Breast epithelium (tissue), 4 donors: ENCODE results near the gene ASIC4. TPM values are rescaled to one million over a fixed set of nuclear protein-coding genes. Genes with fewer than 3 reads are reported as not detected.

Experiments
- DNase-seq, 2 donors: peaks; one replicate each; pipeline ENCODE4 v3.0.0-alpha.2; 2019; ENCODE audit warnings: low spot score in 2 of 2
- H3K27ac ChIP-seq, 2 donors: fragments of 200-600 bp; sonication (generic) in 1 of 2; one replicate each; pipeline ENCODE4 v1.5.1; 2016 to 2019; ENCODE audit warnings: mild to moderate bottlenecking in 1 of 2
- H3K27me3 ChIP-seq, 2 donors: fragments of 200-600 bp; sonication (generic) in 1 of 2; one replicate each; pipeline versions ENCODE4 v1.5.1 to v1.6.0; 2017 to 2019; ENCODE audit warnings: control low read depth in 1 of 2, mild to moderate bottlenecking in 1 of 2
- H3K36me3 ChIP-seq: fragments of 200-600 bp; one replicate; pipeline ENCODE4 v1.5.1; 2019
- H3K4me1 ChIP-seq, 2 donors: fragments of 200-600 bp; sonication (generic); one replicate each; pipeline ENCODE4 v1.5.1; 2016 to 2019; ENCODE audit warnings: control low read depth in 1 of 2
- H3K4me3 ChIP-seq, 3 donors: fragments of 200-600 bp; sonication (generic); 1 replicate in 2 of 3; 2 replicates in 1 of 3; pipeline ENCODE4 v1.5.1; 2016 to 2019; ENCODE audit warnings: mild to moderate bottlenecking in 3 of 3, moderate library complexity in 2 of 3
- H3K9me3 ChIP-seq, 2 donors: fragments of 200-600 bp; sonication (generic) in 1 of 2; one replicate each; pipeline ENCODE4 v1.5.1; 2016 to 2019; ENCODE audit warnings: control low read depth in 1 of 2
- CTCF ChIP-seq, 3 donors: fragments of 450-650 bp; IDR thresholded peaks; one replicate each; pipeline ENCODE4 v1.5.1; 2016 to 2017; ENCODE audit warnings: antibody characterized with exemption in 3 of 3, mild to moderate bottlenecking in 3 of 3, moderate library complexity in 3 of 3
- POLR2A ChIP-seq: fragments of 450-650 bp; IDR thresholded peaks from one replicate; pipeline ENCODE4 v1.6.1; 2016; ENCODE audit warnings: antibody characterized with exemption, mild to moderate bottlenecking, moderate library complexity
- POLR2AphosphoS5 ChIP-seq, 3 donors: sonication (generic); formaldehyde crosslinking; IDR thresholded peaks; one replicate each; pipeline ENCODE4 v1.6.1; 2017; ENCODE audit warnings: antibody characterized with exemption in 3 of 3
- intact Hi-C: fragments of 100-400 bp; cut with DNase I; formaldehyde crosslinking; loops from one replicate; pipeline ENCODE4 v1.15.1; 2023; ENCODE audit warnings: low total_unique reads
- total RNA-seq, 3 donors: library from RNA; depleted of rRNA; stranded (reverse); fragments of >200 nt; gene quantifications; one replicate each; pipeline ENCODE4 v1.1.0, GENCODE V29; 2016

ASIC4 gene
- total RNA-seq, 3 donors from 2014 or later, result 0.44 TPM; not detected in 2

- Histone ChIP-seq H3K27me3 (no peaks in the 10 kb centered on the region), H3K9me3 (no peaks in the 10 kb centered on the region), H3K27ac (no peak overlapping the region), H3K4me1 (no peaks in the 10 kb centered on the region), H3K36me3 (no peaks in the 10 kb centered on the region), H3K4me3 (no peak overlapping the region)
- DNase-seq, result no peak
- no peak for TF ChIP-seq CTCF (IDR thresholded peaks at IDR 0.05)
- no peak for TF ChIP-seq POLR2AphosphoS5 (IDR thresholded peaks at IDR 0.05)
- intact Hi-C loops, result loop anchor here (10.0 kb wide), 1 partner anchor 51 kb away; no protein-coding TSS in a partner anchor
These were observed 40.8 kb upstream of the ASIC4 start for GRCh38 chr2:219473511-219473910.

- no peak for TF ChIP-seq POLR2AphosphoS5 (IDR thresholded peaks at IDR 0.05)
- no peak for TF ChIP-seq POLR2A
- no peak for TF ChIP-seq CTCF (IDR thresholded peaks at IDR 0.05)
- Histone ChIP-seq H3K4me3 (no peak overlapping the region), H3K4me1 (no peaks in the 10 kb centered on the region), H3K9me3 (no peaks in the 10 kb centered on the region), H3K27ac (no peak overlapping the region), H3K27me3 (no peaks in the 10 kb centered on the region), H3K36me3 (no peaks in the 10 kb centered on the region)
- intact Hi-C loops, result loop anchor here (10.0 kb wide), 1 partner anchor 50 kb away; no protein-coding TSS in a partner anchor
- no peak for DNase-seq
These were observed 39.8 kb upstream of the ASIC4 start for GRCh38 chr2:219474285-219475060.

- Histone ChIP-seq H3K36me3 (no peaks in the 10 kb centered on the region), H3K27me3 (no peaks in the 10 kb centered on the region), H3K4me3 (no peak overlapping the region), H3K4me1 (no peaks in the 10 kb centered on the region), H3K27ac (no peak overlapping the region), H3K9me3 (no peaks in the 10 kb centered on the region)
- no peak for DNase-seq
- TF ChIP-seq POLR2A (no peak), POLR2AphosphoS5 (IDR thresholded peaks at IDR 0.05) (no peak), CTCF (IDR thresholded peaks at IDR 0.05) (no peak)
- intact Hi-C loops, result loop anchor here (10.0 kb wide), 1 partner anchor 50 kb away; no protein-coding TSS in a partner anchor
These were observed 39.0 kb upstream of the ASIC4 start for GRCh38 chr2:219475278-219475677.

- no peak overlapping the region for H3K27ac ChIP-seq
- no peaks in the 10 kb centered on the region for H3K27me3 ChIP-seq
- TF ChIP-seq POLR2AphosphoS5 (IDR thresholded peaks at IDR 0.05), result no peak
- TF ChIP-seq CTCF (IDR thresholded peaks at IDR 0.05), result peak; percentile 66 to 71 (median 68)
- TF ChIP-seq POLR2A, result no peak
- peak in 1 of 2 donors; percentile 69 for DNase-seq
- H3K4me1 ChIP-seq, result no peaks in the 10 kb centered on the region
- no peaks in the 10 kb centered on the region for H3K9me3 ChIP-seq
- no peaks in the 10 kb centered on the region for H3K36me3 ChIP-seq
- intact Hi-C loops, result loop anchor here (10.0 kb wide), 1 partner anchor 49 kb away; no protein-coding TSS in a partner anchor
- H3K4me3 ChIP-seq, result peak overlapping the region in 2 of 3 donors; percentile 20 to 34
These were observed 38.3 kb upstream of the ASIC4 start for GRCh38 chr2:219475697-219476651.
